ENCODE measurements around the gene DTNA.
"Not testable (repeated sequence)": the region's sequence is repeated elsewhere in the genome, so short reads cannot be mapped to it uniquely, and the experiment has no call there.

The DTNA gene

GRCh38 chr18:34726286-34727004, 16.3 kb downstream of the DTNA start:
- DNase-seq = no peak

- DNase-seq = no peak
Observed at GRCh38 chr18:34729264-34729663, 19.2 kb downstream of the DTNA start.

GRCh38 chr18:34729740-34730355, 19.8 kb downstream of the DTNA start:
- DNase-seq = no peak

GRCh38 chr18:34730774-34731173, 20.7 kb downstream of the DTNA start:
- no peak for DNase-seq

GRCh38 chr18:34734056-34734455, 24.0 kb downstream of the DTNA start:
- no peak for DNase-seq

DNA sequence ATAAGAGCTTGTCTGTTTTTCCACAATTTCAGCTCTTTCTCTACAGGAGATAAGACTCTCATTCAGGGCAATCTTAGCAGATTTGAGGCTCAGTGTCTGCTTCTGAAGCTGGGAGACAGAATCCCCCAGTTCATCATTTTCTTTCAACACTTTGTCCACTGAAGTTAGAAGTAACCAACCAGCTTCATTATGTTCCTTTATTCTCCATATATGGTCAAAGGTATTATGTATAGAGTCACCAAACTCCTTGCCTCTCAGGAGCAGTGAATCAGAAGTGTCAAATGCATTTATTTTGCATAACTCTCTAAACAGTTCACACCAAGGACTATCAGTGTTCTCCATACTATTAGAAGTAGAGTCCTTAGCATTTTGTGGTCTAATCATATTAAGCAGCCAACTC, 24.4 kb downstream of the DTNA start:
- DNase-seq = not testable (repeated sequence)

- DNase-seq = no peak
Observed at GRCh38 chr18:34738175-34738894, 28.2 kb downstream of the DTNA start.

- DNase-seq = no peak
Observed at GRCh38 chr18:34740101-34740500, 30.0 kb downstream of the DTNA start.

GRCh38 chr18:34740724-34741123, 30.6 kb downstream of the DTNA start:
- DNase-seq = no peak

- no peak for DNase-seq
Observed at GRCh38 chr18:34741401-34741800, 31.3 kb downstream of the DTNA start.

GRCh38 chr18:34742891-34743341, 32.8 kb downstream of the DTNA start:
- DNase-seq = no peak

DNA sequence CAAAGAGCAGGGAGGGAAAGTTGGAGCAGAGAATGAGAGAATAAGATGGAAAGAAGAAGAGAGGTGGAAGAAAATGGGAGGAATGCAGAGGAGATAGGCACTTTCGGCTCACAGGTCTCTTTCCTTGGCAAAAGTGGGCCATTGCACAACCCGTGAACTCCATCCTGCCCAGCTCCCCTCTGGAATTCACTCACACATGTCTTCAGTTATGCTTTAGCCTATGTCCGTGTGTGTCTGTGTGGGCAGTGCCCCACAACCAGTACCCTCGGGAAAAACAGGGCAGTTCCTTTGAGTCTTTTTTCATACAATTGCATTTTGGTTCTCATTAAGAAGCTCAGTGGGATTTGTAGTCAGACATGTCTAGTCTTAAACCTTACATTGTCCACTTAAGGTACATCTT, 34.5 kb downstream of the DTNA start:
- DNase-seq = no peak

DNA sequence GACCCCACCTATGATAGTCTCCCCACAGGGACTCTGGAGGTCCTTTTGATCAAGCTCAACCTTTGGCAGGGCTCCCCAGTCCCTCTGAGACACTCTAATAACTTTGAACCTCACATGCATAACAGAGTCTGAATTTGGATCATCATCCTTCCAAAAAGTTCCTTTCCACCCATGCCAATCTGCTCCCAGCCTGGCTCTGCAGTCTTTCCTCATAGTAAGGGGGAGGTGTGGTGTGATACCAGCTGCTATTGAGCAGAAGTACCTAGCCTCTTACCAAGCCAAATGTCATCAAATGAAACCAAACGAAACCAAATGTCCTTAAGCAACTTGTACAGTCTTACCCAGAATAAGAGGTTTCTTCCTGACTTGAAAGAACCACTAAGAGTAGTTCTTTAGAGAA, 36.5 kb downstream of the DTNA start:
- DNase-seq = no peak

GRCh38 chr18:34749721-34750120, 39.6 kb downstream of the DTNA start:
- DNase-seq = no peak

- DNase-seq = no peak
Observed at GRCh38 chr18:34752056-34752455, 42.0 kb downstream of the DTNA start.

- no peak for DNase-seq
Observed at GRCh38 chr18:34754300-34754699, 44.2 kb downstream of the DTNA start.

DNA sequence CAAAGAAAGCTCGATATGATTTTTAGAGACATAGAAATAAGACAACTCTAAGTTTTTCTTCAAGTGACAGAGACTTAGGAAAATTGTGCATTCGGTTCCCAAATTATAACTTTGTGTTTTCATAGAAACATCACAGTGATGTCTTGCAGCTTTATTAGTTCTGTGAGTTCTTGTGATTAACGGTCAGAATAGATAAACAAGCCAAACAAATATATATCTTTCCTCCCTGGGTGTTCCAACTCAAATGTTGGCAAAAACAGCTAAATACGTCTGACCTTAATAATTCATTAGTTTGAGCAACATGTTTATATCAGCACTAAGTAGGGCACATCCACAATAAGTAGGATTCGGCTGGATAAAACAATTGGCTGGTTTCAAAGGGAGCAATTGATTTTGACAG, 47.6 kb downstream of the DTNA start:
- no peak for DNase-seq

DNA sequence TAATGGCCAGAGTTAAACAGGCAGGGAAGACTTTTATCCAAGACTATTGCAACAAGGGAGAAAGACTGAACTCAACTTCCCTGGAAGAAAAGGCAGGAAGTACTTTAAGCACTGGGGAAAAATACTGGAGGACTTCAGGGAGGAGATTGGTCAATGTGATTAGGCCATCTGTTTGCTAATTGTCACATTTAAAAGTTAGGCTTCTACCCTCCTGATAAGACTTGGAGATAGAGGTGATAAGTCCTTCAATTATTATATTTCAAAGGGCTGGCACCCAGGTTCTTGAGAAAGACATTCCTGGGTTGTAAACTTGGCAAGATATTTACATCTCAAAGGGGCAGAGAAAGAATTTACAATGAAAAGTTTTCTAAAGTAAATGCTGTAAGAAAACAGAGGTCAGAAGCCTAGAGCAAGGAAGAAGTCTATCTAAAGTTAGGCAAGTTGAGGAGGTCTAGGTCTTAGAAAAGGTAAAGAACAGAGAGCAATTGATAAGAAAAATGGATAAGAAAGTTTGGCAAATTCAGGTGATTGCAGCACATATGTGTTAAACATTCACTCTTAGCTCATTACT, 48.4 kb downstream of the DTNA start:
- no peak for DNase-seq

GRCh38 chr18:34760444-34760843, 50.3 kb downstream of the DTNA start:
- no peak for DNase-seq

DNA sequence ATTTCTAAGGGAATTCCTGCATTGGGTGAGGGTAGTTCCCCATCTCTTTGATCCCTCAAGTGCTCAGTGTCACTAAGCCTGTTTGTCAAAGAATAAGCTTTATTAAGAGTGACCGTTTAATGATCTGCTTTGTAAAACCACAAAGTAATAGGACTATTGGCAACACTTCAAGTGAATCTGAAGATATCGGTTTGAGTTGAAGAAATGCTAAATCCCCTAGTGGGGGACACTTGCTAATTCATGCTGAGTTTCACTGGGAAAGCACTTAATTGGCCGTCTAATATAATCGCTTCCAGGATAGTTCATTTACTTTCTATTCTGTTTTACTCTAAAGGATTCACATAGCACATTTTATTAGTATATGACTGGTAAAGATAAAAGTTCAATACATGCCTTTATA, 54.4 kb downstream of the DTNA start:
- no peak for DNase-seq

GRCh38 chr18:34767601-34768027, 57.5 kb downstream of the DTNA start:
- no peak for DNase-seq

- no peak for DNase-seq
Observed at GRCh38 chr18:34771958-34772357, 61.9 kb downstream of the DTNA start.

DNA sequence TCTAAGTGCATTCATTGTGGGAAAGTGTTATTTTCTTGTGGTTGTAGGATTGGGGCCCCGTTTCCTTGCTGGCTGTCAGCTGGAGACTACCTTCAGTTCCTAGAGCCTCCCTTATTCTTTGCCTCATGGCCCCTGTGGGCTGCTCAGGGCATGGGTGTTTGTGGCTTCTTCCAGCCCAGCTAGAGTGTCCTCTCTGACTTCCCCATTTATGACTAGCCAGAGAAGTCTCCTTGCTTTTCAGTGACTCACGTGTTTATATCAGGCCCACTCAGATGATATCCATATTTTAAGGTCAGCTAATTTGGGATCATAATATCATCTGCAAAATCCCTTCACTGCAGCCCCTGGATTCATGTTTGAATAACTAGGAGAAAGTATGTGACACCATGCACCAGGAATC, 62.8 kb downstream of the DTNA start:
- DNase-seq = no peak

DNA sequence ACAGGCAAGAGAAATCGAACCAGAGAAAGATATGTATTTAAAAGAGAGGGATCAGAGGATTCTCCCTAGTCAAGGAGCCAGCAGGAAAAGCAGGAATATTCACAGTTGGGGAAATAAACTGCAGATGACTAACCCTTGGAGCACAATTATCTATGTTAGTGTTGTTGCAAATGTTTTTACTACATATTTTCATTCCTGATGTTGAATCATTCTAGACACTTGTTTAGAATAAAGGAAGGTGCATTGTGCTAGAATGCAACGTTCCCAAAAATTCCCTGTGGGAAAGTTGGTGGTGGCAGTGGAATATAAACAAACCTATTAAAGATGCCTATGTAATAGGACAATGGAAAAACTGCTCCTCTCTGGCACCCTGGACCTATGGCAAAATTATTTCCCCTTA, 63.3 kb downstream of the DTNA start:
- no peak for DNase-seq

Data from activated T-cell treated with anti-CD3 and anti-CD28 coated beads for 4 hours (primary cell).